HepG2 (cell line): ENCODE data around the gene MSH3.

Source experiments
- NR2F1 ChIP-seq, 2 experiments: fragments of 450-650 bp in 1 of 2; formaldehyde crosslinking in 1 of 2; IDR thresholded peaks; 2 replicates each; pipeline versions ENCODE4 v1.5.0 to v1.6.1; 2016 to 2020; ENCODE audit warnings: mild to moderate bottlenecking in 1 of 2, missing compliant biosample characterization in 1 of 2, missing genetic modification reagents in 1 of 2, moderate library complexity in 1 of 2
- PAX8 ChIP-seq: sonication (generic); formaldehyde crosslinking; IDR thresholded peaks from 2 replicates; pipeline ENCODE4 v1.8.0; 2022; ENCODE audit warnings: mild to moderate bottlenecking, missing genetic modification reagents, borderline replicate concordance
- ZKSCAN8 ChIP-seq: IDR thresholded peaks from 2 replicates; pipeline ENCODE4 v1.6.1; 2016; ENCODE audit warnings: borderline replicate concordance, missing genetic modification reagents, missing compliant biosample characterization
- TF ChIP-seq, protein P1 (sequence below): sonication (generic); formaldehyde crosslinking; IDR thresholded peaks from 2 replicates; pipeline ENCODE4 v1.5.0; 2020; ENCODE audit warnings: mild to moderate bottlenecking, missing genetic modification reagents, moderate library complexity
- TF ChIP-seq, protein P2 (sequence below): IDR thresholded peaks from 2 replicates; pipeline ENCODE4 v1.6.1; 2016; ENCODE audit warnings: low read depth, missing genetic modification reagents, missing compliant biosample characterization

DNA sequence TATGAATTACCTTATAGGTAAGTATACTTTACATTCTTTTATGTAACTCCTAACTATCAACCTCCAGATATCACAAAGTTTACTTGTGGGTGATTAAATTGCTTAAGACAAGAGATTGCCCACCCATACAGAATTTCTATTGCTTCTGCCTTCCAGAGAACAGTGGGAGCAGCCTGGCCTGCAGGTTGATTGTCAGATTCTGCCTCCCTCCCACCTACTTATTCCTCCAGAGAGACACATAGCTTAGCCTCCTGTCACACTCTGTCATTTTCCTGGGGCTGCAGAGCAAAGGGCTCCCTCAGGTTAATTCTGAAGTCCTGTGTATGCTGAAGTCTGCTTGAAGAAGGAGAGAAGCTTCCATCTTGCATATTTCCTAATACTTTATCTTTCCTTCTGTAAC, 48.8 kb downstream of the MSH3 start:
- no peak for TF ChIP-seq ZKSCAN8
- no peak for TF ChIP-seq NR2F1 (CRISPR knock-in tag; IDR thresholded peaks at IDR 0.05)
- TF ChIP-seq PAX8 = no peak
- TF ChIP-seq, protein P1, sequence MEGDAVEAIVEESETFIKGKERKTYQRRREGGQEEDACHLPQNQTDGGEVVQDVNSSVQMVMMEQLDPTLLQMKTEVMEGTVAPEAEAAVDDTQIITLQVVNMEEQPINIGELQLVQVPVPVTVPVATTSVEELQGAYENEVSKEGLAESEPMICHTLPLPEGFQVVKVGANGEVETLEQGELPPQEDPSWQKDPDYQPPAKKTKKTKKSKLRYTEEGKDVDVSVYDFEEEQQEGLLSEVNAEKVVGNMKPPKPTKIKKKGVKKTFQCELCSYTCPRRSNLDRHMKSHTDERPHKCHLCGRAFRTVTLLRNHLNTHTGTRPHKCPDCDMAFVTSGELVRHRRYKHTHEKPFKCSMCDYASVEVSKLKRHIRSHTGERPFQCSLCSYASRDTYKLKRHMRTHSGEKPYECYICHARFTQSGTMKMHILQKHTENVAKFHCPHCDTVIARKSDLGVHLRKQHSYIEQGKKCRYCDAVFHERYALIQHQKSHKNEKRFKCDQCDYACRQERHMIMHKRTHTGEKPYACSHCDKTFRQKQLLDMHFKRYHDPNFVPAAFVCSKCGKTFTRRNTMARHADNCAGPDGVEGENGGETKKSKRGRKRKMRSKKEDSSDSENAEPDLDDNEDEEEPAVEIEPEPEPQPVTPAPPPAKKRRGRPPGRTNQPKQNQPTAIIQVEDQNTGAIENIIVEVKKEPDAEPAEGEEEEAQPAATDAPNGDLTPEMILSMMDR (CRISPR knock-in tag) = no peak
- TF ChIP-seq, protein P2, sequence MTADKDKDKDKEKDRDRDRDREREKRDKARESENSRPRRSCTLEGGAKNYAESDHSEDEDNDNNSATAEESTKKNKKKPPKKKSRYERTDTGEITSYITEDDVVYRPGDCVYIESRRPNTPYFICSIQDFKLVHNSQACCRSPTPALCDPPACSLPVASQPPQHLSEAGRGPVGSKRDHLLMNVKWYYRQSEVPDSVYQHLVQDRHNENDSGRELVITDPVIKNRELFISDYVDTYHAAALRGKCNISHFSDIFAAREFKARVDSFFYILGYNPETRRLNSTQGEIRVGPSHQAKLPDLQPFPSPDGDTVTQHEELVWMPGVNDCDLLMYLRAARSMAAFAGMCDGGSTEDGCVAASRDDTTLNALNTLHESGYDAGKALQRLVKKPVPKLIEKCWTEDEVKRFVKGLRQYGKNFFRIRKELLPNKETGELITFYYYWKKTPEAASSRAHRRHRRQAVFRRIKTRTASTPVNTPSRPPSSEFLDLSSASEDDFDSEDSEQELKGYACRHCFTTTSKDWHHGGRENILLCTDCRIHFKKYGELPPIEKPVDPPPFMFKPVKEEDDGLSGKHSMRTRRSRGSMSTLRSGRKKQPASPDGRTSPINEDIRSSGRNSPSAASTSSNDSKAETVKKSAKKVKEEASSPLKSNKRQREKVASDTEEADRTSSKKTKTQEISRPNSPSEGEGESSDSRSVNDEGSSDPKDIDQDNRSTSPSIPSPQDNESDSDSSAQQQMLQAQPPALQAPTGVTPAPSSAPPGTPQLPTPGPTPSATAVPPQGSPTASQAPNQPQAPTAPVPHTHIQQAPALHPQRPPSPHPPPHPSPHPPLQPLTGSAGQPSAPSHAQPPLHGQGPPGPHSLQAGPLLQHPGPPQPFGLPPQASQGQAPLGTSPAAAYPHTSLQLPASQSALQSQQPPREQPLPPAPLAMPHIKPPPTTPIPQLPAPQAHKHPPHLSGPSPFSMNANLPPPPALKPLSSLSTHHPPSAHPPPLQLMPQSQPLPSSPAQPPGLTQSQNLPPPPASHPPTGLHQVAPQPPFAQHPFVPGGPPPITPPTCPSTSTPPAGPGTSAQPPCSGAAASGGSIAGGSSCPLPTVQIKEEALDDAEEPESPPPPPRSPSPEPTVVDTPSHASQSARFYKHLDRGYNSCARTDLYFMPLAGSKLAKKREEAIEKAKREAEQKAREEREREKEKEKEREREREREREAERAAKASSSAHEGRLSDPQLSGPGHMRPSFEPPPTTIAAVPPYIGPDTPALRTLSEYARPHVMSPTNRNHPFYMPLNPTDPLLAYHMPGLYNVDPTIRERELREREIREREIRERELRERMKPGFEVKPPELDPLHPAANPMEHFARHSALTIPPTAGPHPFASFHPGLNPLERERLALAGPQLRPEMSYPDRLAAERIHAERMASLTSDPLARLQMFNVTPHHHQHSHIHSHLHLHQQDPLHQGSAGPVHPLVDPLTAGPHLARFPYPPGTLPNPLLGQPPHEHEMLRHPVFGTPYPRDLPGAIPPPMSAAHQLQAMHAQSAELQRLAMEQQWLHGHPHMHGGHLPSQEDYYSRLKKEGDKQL (CRISPR knock-in tag) = no peak
